Measurements from ENCODE around the gene TOP2B.

TOP2B gene

GRCh38 chr3:25554376-25554775 lies 110.3 kb downstream of the TOP2B start:
- no peak for DNase-seq

GRCh38 chr3:25552251-25552650 lies 112.5 kb downstream of the TOP2B start:
- no peak for DNase-seq

- DNase-seq, result no peak
Observed at GRCh38 chr3:25548836-25549235, 115.9 kb downstream of the TOP2B start.

GRCh38 chr3:25547943-25548674 lies 116.6 kb downstream of the TOP2B start:
- no peak for DNase-seq
